Osteocyte (in vitro differentiated cells): ENCODE measurements around the gene PYGM. TPM values are rescaled to one million over a fixed set of nuclear protein-coding genes. Genes with fewer than 3 reads are reported as not detected.

Experiments
- DNase-seq: peaks from one replicate; pipeline ENCODE4 v3.0.0; 2021; ENCODE audit warnings: mixed read lengths; ENCODE audit not compliant: unreplicated experiment; ENCODE audit errors: extremely low spot score
- H3K27ac Mint-ChIP-seq: one replicate; pipeline ENCODE4 v1.8.0; 2021; ENCODE audit warnings: mild to moderate bottlenecking, mixed read lengths; ENCODE audit not compliant: unreplicated experiment
- H3K27me3 Mint-ChIP-seq: one replicate; pipeline ENCODE4 v1.8.0; 2021; ENCODE audit warnings: mixed read lengths; ENCODE audit not compliant: unreplicated experiment
- H3K36me3 Mint-ChIP-seq: one replicate; pipeline ENCODE4 v1.8.0; 2021; ENCODE audit warnings: mixed read lengths; ENCODE audit not compliant: unreplicated experiment
- H3K4me1 Mint-ChIP-seq: one replicate; pipeline ENCODE4 v1.8.0; 2021; ENCODE audit warnings: mixed read lengths; ENCODE audit not compliant: unreplicated experiment
- H3K4me3 Mint-ChIP-seq: one replicate; pipeline ENCODE4 v1.8.0; 2021; ENCODE audit warnings: mild to moderate bottlenecking, moderate library complexity, mixed read lengths; ENCODE audit not compliant: unreplicated experiment
- H3K9me3 Mint-ChIP-seq: one replicate; pipeline ENCODE4 v1.8.0; 2021; ENCODE audit warnings: mixed read lengths; ENCODE audit not compliant: unreplicated experiment
- CTCF ChIP-seq: fragments of 200-600 bp; sonication (generic); IDR thresholded peaks from 2 replicates; pipeline ENCODE4 v1.5.0; 2021; ENCODE audit warnings: antibody characterized with exemption, mild to moderate bottlenecking, moderate library complexity
- total RNA-seq: library from RNA; stranded (reverse); gene quantifications from 2 replicates; pipeline ENCODE4 v1.2.1, GENCODE V29; 2021

The PYGM gene
- total RNA-seq, 1 donor from 2014 or later, result 0.73 TPM

GRCh38 chr11:64697663-64698375 lies 62.0 kb downstream of the PYGM start:
- Mint-ChIP-seq H3K36me3 (no peaks in the 10 kb centered on the region), H3K4me3 (no peak overlapping the region), H3K27me3 (peaks cover 73% of the 10 kb centered on the region)

More at GRCh38 chr11:64697663-64698375, 62.0 kb downstream of the PYGM start:
- DNase-seq, result no peak
- no peak overlapping the region for H3K27ac Mint-ChIP-seq
- no peaks in the 10 kb centered on the region for H3K4me1 Mint-ChIP-seq
- no peaks in the 10 kb centered on the region for H3K9me3 Mint-ChIP-seq
- TF ChIP-seq CTCF, result no peak

Other genes with a start within 250 kb of the PYGM start
- gene SLC22A11, start 204.0 kb downstream of the PYGM start, total RNA-seq, result not detected in 2 replicates
- gene SLC22A12, start 168.8 kb downstream of the PYGM start, total RNA-seq, result not detected in 2 replicates
- 2.6 and 2.7 TPM in 2 replicates for gene NRXN2, start 36.8 kb downstream of the PYGM start, total RNA-seq
- gene RASGRP2, start 15.8 kb downstream of the PYGM start, total RNA-seq, result 10.3 and 11.2 TPM in 2 replicates
- gene SF1, start 18.6 kb upstream of the PYGM start, total RNA-seq, result 267 and 290 TPM in 2 replicates
- gene MAP4K2, start 43.2 kb upstream of the PYGM start, total RNA-seq, result 16.0 and 18.6 TPM in 2 replicates
- gene MEN1, start 50.6 kb upstream of the PYGM start, total RNA-seq, result 27.1 and 29.2 TPM in 2 replicates
- gene CDC42BPG, start 84.7 kb upstream of the PYGM start, total RNA-seq, result 0.68 and 1.7 TPM in 2 replicates
- gene EHD1, start 118.6 kb upstream of the PYGM start, total RNA-seq, result 57.4 and 61.0 TPM in 2 replicates
- gene ATG2A, start 157.2 kb upstream of the PYGM start, total RNA-seq, result 23.6 and 28.7 TPM in 2 replicates
- 21.3 and 26.8 TPM in 2 replicates for gene PPP2R5B, start 164.7 kb upstream of the PYGM start, total RNA-seq
- gene GPHA2, start 175.9 kb upstream of the PYGM start, total RNA-seq, result not detected in 2 replicates
- gene MAJIN, start 212.1 kb upstream of the PYGM start, total RNA-seq, result not detected in 2 replicates
- not detected in 2 replicates for gene BATF2, start 237.0 kb upstream of the PYGM start, total RNA-seq